Superior temporal gyrus (tissue), 1 donor: ENCODE results near the gene MYLK4.

Experiments
- DNase-seq: peaks from one replicate; pipeline ENCODE4 v3.0.0-alpha.2; 2016; ENCODE audit errors: extremely low spot score

MYLK4 gene

GRCh38 chr6:2633736-2634135 is 117.0 kb downstream of the MYLK4 start:
- no peak for DNase-seq

DNA sequence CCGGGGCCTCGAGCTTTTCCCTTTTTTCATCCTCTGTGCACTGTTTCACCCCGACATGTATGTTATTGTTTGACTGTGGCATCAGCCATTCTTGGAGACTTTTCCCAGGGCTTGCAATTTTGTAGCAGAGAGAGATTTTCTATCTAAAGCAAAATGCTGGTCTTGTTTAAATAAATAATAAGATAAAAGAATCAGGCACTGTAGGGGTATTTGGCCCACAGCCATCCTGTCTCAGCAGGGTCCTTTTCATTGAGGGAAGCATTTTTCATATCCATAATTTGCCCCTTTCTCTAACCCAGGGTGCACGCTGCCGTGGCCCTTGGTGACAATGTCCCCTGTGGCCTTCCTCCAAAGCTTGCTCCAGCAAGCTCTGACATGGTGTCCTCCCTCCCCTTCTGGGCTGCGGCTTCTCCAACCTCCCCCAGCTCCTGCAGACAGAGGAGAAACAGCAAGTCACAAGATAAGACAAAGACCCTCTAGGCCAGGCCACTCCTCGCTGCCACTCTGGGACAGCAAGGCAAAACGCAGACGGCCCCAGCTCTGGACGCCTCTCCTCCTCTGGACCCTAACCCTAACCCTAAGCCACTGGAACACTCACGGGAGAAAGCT is 117.6 kb downstream of the MYLK4 start:
- DNase-seq = no peak

DNA sequence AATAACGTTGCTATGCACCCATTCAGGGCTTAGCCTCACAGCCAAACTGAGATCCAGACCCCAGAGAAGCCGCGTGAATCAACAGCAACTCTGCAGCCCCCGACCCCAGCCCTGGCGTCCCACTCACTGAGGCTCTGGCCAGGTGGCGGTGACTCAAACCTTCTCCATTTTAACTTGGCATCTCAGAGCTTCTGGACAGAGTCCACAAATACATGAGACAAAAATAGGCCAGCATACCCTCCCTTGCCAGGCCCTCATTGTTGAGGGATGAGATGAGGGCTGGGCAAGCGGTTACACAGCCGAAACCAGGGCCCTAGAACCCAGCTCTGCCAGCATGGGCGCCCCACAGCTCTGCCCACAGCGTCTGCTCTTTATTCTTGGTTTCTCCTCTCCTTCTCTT is 118.4 kb downstream of the MYLK4 start:
- no peak for DNase-seq

DNA sequence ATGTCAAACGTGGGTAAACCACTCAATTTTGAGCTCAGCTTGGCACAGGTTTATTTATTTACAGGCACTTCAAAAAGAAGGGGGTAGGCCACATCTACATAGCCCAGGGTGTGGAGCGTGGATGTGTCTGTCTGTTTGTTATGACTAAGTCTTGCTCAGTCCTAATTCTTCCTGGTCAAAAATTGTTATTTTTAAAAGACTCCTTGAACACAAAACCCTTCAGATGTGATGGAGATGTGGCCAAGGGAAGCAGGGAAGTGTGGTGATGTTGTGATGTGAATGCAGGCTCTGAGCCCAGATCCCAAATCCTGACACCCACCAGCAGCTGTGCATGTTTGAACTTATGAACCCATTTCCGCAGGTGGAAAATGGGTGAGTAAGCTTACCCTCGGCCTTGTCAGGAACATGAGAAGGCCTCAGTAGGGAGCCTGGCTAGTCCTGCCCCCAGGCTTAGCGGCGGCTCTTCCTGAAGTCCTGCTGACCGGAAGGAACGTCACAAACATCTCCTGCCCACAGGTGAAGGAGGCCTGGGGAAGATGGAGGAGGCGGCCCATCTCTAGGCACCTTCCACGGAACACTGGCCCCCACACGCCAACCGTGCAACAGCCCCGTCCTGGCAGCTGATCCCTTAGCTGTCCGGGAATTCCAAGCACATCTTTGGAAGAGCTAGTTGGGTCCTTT is 119.7 kb downstream of the MYLK4 start:
- no peak for DNase-seq

DNA sequence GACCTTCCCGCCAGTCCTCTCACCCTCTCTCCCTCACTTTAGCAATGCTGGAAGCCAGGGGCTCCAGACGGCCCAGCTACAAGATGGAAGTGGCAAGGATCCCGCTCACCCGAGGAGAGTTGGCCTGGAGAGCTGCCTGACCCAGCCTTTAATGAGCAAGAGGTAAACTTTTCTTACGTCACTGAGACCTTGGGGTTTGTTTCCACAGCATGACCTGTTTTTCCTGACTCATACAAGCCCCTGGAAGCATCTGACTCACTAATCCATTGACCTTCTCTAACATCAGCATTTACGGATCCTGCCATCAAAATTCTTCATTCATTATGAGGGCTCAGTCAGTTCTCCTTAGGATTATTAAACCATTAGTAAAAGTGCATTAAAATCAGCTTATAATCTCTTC is 120.4 kb downstream of the MYLK4 start:
- no peak for DNase-seq

DNA sequence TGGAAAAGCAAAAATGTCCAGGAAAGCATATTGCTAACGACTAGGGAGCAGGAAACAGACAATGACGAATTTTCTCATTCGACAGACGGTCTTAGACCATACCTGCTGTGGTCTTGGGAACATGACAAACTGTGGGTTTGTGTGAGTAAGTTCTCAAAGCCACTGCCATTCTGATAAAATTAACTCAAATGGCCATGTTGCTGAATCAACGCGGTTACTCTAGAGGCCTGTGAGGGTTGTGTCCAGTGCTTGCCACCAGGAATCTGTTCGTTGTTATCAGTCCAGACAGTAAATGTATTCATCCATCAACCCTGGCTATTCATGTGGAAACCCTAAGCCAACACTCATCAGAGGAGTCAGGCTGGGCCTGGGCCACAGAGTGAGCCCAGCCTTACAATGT is 124.3 kb downstream of the MYLK4 start:
- DNase-seq = no peak

DNA sequence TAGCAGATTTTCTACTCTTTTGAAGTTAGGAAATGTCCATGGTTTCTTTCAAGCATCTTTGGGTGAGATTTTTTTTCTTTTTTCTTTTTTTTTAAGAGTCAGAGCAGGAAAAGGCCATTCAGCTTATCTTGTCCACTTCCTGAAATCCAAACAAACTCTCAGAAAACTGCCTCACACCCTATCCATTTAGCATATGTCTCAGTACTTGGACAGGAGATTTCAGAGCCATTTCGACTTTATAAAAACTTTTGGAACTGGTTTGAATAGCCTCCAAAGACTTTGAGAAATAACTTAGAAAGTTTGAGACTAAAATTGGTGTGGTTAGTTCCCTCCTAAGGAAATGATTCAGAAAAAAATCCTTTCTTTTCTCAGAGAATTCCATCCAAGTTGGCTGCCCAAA is 125.1 kb downstream of the MYLK4 start:
- DNase-seq = no peak

DNA sequence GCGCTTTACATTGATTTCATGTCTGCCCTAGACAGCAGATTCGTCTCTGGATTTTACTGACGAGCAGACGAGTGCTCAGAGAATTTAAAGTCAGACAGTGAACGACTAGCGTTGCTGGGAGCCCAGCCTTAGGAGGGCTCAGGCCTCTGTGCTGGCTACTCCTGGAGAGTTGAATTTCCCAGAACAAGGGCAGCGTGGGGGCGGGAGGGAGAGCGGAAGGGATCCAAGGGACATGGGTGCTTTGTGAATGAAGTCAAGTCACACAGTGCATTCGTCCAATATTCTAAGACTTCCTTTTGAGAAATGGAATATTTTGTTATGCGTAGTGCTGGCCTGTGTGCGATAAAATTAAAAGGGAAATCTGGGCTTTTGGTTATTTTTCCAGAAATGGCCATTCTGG is 126.5 kb downstream of the MYLK4 start:
- DNase-seq = no peak

DNA sequence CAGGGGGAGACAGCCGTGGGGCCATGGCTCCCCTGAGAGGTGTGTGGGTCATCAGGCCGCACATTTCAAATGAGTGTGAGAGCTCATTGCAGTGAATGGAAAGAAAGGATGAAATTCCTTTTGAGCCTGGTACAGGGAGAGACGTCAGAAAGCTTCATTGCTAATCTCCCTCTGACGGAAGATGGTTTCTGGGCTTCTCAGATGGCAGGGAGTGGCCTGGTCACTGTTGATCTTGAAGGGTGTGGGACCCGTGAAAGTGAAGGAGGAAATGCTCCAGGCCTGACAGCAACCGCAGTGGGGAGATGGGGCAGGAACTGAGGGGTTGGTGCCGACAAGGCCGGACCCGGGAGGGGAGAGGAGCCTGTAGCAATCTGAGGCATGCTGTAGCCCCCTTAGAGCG is 127.4 kb downstream of the MYLK4 start:
- no peak for DNase-seq

DNA sequence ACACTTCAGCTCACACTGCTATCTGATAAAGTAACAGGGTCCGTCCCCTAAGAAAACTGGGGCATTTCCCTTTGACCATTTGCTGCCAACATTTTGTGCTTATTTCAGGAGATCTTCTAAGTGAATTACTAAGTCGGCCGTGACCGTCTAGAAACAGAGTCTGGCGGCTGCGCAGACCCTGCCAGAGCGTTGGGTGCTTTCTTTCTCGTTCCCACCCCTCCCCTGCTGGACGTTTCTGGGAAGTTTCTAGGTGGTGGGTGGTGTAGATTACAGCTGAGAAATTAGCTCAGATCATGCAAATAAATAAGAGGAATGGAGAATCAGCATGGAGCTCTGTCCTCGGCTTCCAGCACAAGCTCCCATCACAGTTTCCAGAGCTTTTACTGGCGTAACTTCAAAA is 128.1 kb downstream of the MYLK4 start:
- DNase-seq = no peak

DNA sequence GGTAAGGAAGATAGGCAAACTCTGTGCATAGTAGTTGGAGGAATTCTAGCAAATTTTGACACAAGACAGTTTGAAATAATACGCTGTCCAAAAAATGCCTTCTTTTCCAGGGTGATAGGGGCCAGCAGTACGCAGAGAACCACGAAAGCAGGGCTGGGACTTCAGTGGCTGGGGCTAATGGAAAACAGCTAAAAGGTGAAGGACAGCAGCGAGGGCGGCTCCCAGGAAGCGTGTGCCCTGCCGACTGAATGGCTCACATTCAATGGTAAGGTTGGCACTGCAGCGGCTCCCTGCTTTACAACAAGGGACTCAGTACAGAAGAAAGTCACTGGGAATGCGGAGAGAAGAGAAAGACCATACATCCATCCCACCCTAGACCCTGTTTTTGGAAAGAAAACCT is 131.1 kb downstream of the MYLK4 start:
- no peak for DNase-seq

DNA sequence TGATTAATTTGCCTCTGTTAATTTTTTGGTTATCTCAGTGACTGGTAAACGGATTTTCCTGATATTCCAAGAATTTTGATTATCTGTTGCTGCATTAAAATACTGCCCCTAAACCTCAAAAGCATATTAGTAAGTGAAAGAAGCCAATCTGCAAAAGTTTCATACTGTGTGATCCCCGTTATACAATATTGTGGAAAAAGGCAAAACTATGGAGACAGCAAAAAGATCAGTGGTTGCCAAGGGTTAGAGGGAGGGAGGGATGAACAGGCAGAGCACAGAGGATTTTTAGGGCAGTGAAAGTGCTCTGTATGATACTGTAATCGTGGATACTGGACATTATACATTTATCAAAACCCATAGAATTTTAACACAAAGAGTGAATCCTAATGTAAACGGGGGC is 133.0 kb downstream of the MYLK4 start:
- DNase-seq = no peak

- no peak for DNase-seq
Measured at GRCh38 chr6:2616811-2617210, 133.9 kb downstream of the MYLK4 start.

DNA sequence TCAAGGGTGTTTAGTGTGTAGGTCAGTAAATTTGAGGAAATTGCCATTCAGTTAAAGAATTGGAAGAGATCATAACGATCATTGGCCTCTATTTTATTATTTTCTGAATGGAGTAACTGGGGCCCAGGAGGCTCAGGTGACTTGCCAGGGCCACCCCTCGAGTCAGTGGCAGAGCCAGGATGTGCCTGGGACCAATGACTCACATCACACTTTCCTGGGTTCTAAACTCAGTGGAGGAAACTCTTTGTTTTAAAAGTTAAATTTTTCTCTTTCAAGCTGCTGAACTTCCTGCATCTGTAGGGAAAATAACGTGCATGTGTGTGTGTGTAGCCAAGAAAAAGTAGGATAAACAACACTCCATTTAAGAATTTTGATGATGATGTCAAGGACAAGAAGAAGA is 135.5 kb downstream of the MYLK4 start:
- no peak for DNase-seq

- DNase-seq = no peak
Measured at GRCh38 chr6:2614846-2615245, 135.9 kb downstream of the MYLK4 start.

DNA sequence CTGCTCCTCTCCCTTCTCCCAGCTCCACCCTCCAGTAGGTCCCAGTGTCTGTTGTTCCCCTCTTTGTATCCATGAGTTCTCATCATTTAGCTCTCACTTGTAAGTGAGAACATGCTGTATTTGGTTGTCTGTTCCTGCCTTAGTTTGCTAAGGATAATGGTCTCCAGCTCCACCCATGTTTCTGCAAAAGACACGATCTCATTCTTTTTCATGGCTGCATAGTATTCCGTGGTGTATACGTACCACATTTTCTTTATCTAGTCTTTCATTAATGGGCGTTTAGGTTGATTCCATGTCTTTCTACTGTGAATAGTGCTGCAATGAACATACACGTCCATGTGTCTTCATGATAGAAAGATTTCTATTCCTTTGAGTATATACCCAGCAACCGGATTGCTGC is 136.6 kb downstream of the MYLK4 start:
- no peak for DNase-seq
